COLO829 (cell line): ENCODE measurements around the gene RBM19.

ENCODE experiments used
- DNase-seq: peaks from one replicate; pipeline ENCODE4 v3.0.0; 2012; ENCODE audit warnings: low spot score

RBM19 gene

GRCh38 chr12:113955109-113955970 is 10.8 kb downstream of the RBM19 start:
- peak; percentile 13 for DNase-seq

GRCh38 chr12:113954547-113954946 is 11.6 kb downstream of the RBM19 start:
- DNase-seq, result no peak

GRCh38 chr12:113950873-113951272 is 15.3 kb downstream of the RBM19 start:
- no peak for DNase-seq

- no peak for DNase-seq
Measured at GRCh38 chr12:113949321-113950305, 16.5 kb downstream of the RBM19 start.

GRCh38 chr12:113948151-113948914 is 17.8 kb downstream of the RBM19 start:
- DNase-seq, result no peak

GRCh38 chr12:113946175-113946574 is 19.9 kb downstream of the RBM19 start:
- no peak for DNase-seq

GRCh38 chr12:113945174-113946173 is 20.7 kb downstream of the RBM19 start:
- DNase-seq, result no peak

- no peak for DNase-seq
Measured at GRCh38 chr12:113942209-113942608, 23.9 kb downstream of the RBM19 start.

- DNase-seq, result no peak
Measured at GRCh38 chr12:113941208-113941486, 25.0 kb downstream of the RBM19 start.

GRCh38 chr12:113940357-113941207 is 25.5 kb downstream of the RBM19 start:
- DNase-seq, result no peak

- DNase-seq, result no peak
Measured at GRCh38 chr12:113939867-113940266, 26.3 kb downstream of the RBM19 start.

GRCh38 chr12:113938471-113938870 is 27.7 kb downstream of the RBM19 start:
- DNase-seq, result no peak

- DNase-seq, result no peak
Measured at GRCh38 chr12:113936460-113936859, 29.7 kb downstream of the RBM19 start.

- no peak for DNase-seq
Measured at GRCh38 chr12:113935459-113935858, 30.7 kb downstream of the RBM19 start.

GRCh38 chr12:113934946-113935345 is 31.2 kb downstream of the RBM19 start:
- no peak for DNase-seq

- DNase-seq, result no peak
Measured at GRCh38 chr12:113934060-113934814, 31.9 kb downstream of the RBM19 start.

GRCh38 chr12:113933201-113933786 is 32.8 kb downstream of the RBM19 start:
- no peak for DNase-seq

- DNase-seq, result no peak
Measured at GRCh38 chr12:113932381-113933196, 33.5 kb downstream of the RBM19 start.
